ENCODE data around the gene HSPA1L.
A peak's percentile ranks its signal among the peaks of the same experiment; 100 is the strongest.

Gene HSPA1L

DNA sequence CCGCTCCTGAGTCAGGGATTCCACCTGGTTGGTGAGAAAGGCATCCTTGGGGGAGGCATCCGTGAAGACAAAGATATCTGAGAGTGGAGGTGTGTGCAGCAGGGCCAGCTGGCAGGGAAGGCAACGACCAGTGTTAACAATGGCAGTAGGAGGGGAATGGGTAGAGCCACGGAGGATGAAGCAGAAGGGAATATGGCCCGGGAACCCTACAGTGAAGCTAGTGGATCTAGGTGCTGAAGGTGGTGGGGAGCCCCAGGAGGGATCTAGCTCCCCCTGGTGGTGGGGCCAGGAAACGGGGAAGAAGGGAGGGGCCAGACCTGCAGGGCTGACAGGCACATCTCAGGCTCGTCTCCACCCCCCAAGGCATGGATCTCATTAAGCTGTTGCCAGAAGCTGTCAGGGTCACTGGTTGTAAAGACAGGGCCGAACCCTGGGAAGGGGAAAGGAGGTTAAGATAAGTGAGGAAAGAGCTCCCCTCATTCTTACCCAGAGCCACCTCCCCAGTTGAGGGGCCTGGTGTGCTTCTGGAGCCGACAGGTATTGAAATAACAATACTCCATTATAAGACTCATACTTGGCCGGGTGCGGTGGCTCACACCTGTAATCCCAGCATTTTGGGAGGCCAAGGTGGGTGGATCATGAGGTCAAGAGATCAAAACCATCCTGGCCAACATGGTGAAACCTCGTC lies 45.3 kb downstream of the HSPA1L start:
- DNase-seq (peak; percentile 82), ATAC-seq (peak; percentile 86)
- Mint-ChIP-seq H3K27ac (peak overlapping the region in 1 of 2 donors; percentile 38), H3K9me3 (no peaks in the 10 kb centered on the region), H3K27me3 (no peaks in the 10 kb centered on the region), H3K4me3 (no peak overlapping the region), H3K4me1 (peaks cover 46% of the 10 kb centered on the region)

DNA sequence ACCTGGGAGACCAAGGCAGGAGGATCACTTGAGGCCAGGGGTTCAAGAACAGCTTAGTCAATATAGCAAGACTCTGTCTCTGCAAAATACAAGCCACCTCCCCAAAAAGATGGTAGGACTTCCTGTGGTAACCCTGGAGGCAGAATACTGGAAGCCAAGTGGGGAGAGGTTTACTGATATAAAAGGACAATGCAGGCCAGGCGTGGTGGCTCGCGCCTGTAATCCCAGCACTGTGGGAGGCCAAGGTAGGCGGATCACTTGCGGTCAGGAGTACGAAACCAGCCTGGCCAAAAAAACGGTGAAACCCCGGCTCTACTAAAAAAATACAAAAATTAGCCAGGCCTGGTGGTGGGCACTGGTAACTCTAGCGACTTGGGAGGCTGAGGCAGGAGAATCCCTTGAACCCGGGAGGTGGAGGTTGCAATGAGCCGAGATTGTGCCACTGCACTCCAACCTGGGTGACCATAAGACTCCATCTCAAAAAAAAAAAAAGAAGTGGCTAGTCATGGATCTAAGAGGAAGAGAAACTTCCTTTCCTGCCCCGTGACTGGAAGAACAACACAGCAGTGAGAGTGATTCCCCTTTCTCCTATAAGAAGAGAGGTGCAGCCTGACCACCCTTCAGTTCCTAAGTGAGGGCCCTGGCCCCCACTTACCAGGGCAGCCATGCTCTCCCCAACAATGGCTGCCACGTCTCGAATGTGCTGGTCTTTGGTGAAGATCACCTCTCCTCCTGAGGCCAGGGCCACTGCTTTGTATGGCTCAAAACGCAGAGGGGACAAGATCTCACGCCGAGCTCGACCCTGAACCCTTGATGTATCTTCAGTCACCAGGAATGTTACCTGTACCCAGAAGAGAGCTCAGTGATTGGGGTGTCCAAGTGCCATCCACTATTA lies 46.5 kb downstream of the HSPA1L start:
- H3K27me3 Mint-ChIP-seq = no peaks in the 10 kb centered on the region
- H3K27ac Mint-ChIP-seq = no peak overlapping the region
- DNase-seq (no peak), ATAC-seq (no peak)
- H3K4me3 Mint-ChIP-seq = no peak overlapping the region
- no peaks in the 10 kb centered on the region for H3K9me3 Mint-ChIP-seq
- H3K4me1 Mint-ChIP-seq = peaks cover 35% of the 10 kb centered on the region

DNA sequence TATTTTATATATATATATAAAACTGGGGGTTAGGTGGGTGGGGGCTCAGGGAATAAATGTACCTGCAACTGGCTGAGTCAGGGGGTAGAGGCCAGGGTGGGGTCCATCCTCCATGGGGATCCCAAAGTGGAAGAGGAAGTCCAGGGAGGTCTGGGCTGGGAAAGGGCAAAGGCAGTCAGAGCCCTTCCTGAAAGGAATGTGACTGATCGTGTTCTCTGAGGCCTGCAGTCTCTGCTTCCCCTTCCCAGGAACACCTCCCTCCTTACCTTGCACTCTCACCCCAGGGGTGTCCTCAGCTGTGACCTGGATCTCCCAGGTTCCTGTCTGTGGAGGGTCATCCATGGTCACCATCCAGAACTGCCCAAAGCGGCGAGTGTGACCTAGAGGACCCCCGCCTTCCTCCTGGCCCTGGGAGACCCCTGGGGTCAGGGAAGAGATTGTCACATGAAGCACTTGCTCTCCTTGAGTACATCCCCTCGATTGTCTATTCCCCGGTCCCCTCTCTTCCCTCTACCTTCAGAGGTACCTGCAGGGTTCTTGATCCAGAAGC lies 47.9 kb downstream of the HSPA1L start:
- peaks cover 24% of the 10 kb centered on the region for H3K4me1 Mint-ChIP-seq
- no peaks in the 10 kb centered on the region for H3K9me3 Mint-ChIP-seq
- no peaks in the 10 kb centered on the region for H3K27me3 Mint-ChIP-seq
- H3K27ac Mint-ChIP-seq = peak overlapping the region in 1 of 2 donors; percentile 23
- no peak for ATAC-seq
- DNase-seq = no peak
- no peak overlapping the region for H3K4me3 Mint-ChIP-seq

- no peak for ATAC-seq
- H3K4me3 Mint-ChIP-seq = no peak overlapping the region
- DNase-seq = no peak
- no peaks in the 10 kb centered on the region for H3K27me3 Mint-ChIP-seq
- no peaks in the 10 kb centered on the region for H3K9me3 Mint-ChIP-seq
- peaks cover 18% of the 10 kb centered on the region for H3K4me1 Mint-ChIP-seq
- H3K27ac Mint-ChIP-seq = no peak overlapping the region
These were observed 48.9 kb downstream of the HSPA1L start for GRCh38 chr6:31765910-31766794.

- H3K9me3 Mint-ChIP-seq = no peaks in the 10 kb centered on the region
- peaks cover 23% of the 10 kb centered on the region for H3K4me1 Mint-ChIP-seq
- DNase-seq (no peak), ATAC-seq (no peak)
- H3K27ac Mint-ChIP-seq = no peak overlapping the region
- no peaks in the 10 kb centered on the region for H3K27me3 Mint-ChIP-seq
- H3K4me3 Mint-ChIP-seq = no peak overlapping the region
These were observed 49.5 kb downstream of the HSPA1L start for GRCh38 chr6:31765559-31765909.

DNA sequence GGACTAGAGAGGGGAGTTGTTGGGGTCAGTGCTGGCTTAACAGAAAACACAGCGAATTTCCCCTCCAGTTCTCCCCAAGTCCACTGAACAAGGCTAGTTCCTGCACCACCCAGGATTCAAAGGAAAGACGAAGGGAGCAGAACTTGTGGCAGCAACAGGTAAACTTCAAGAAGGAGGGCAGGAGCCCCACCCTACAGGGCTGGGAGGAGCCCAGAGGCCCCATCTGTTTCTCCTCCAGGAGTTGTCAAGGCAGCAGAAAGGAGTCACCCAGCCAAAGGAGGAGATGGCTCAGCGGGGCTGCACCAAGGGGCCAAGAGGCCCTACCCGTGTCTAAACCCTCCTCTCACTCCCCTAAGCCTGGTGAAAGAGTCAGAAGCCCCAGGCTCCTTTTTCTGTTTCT lies 50.9 kb downstream of the HSPA1L start:
- no peaks in the 10 kb centered on the region for H3K27me3 Mint-ChIP-seq
- ATAC-seq (no peak), DNase-seq (no peak)
- H3K4me1 Mint-ChIP-seq = peaks cover 15% of the 10 kb centered on the region
- no peaks in the 10 kb centered on the region for H3K9me3 Mint-ChIP-seq
- H3K27ac Mint-ChIP-seq = no peak overlapping the region
- no peak overlapping the region for H3K4me3 Mint-ChIP-seq

DNA sequence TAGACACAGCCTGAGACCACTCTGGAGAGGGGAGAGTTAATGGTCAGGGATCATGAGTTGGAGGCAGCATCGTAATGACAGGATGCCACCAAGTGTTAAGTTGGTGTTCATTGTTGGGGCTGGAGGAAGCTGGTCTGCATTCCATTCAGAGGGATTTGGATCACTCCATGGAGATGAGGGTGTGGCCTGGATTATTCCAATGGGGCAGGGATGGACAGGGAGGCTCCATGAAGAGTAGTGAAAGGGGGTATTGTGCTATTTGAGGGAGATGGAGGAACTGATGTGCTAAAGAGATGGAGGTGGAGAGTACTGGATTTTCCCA lies 51.5 kb downstream of the HSPA1L start:
- no peak for DNase-seq
- ATAC-seq = no peak
- Mint-ChIP-seq H3K9me3 (no peaks in the 10 kb centered on the region), H3K27ac (peak overlapping the region in 1 of 2 donors; percentile 3), H3K4me3 (no peak overlapping the region), H3K27me3 (no peaks in the 10 kb centered on the region), H3K4me1 (peaks cover 14% of the 10 kb centered on the region)

GRCh38 chr6:31762878-31763618 lies 52.0 kb downstream of the HSPA1L start:
- Mint-ChIP-seq H3K27ac (no peak overlapping the region), H3K4me3 (no peak overlapping the region), H3K4me1 (peaks cover 17% of the 10 kb centered on the region), H3K9me3 (no peaks in the 10 kb centered on the region), H3K27me3 (no peaks in the 10 kb centered on the region)
- DNase-seq = no peak
- no peak for ATAC-seq

DNA sequence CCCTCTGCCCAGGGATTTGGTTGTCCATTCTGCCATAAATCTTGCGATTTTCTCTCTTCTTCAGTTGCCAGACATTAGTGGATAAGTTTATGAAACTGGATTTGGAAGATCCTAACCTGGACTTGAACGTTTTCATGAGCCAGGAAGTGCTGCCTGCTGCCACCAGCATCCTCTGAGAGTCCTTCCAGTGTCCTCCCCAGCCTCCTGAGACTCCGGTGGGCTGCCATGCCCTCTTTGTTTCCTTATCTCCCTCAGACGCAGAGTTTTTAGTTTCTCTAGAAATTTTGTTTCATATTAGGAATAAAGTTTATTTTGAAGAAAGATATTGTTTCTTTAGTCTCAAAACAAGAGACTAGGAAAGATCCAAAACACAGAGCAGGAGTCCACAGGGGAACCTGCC lies 52.7 kb downstream of the HSPA1L start, which contains the start of gene SAPCD1:
SAPCD1 (plus strand) TSS at position 301 of the 400 bp plus-strand sequence. CDS start 399 bp downstream, outside the sequence.
- ATAC-seq (no peak), DNase-seq (no peak)
- H3K27me3 Mint-ChIP-seq = no peaks in the 10 kb centered on the region
- H3K9me3 Mint-ChIP-seq = no peaks in the 10 kb centered on the region
- peaks cover 19% of the 10 kb centered on the region for H3K4me1 Mint-ChIP-seq
- H3K4me3 Mint-ChIP-seq = no peak within 1 kb of the TSS
- H3K27ac Mint-ChIP-seq = peak within 1 kb of the TSS in 1 of 2 donors; percentile 85

DNA sequence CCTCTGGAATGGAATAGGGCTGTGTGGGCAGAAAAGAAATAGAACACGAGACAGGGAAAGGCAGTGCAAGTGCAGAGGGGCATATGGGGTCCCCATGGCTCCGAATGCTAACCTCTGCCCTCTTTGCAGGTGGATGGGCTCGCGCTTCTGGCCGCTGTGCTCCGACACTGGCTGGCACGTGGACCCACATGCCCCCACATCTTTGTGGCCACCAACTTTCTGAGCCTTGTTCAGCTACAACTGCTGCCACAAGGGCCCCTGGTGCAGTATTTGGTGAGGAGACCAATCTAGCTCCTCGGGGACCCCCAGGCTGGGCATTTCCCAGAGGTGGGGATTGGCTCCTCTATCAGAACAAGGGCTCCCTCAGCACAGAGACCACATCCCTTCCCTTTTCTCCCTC lies 53.7 kb downstream of the HSPA1L start:
- ATAC-seq (no peak), DNase-seq (no peak)
- no peak overlapping the region for H3K27ac Mint-ChIP-seq
- peaks cover 19% of the 10 kb centered on the region for H3K4me1 Mint-ChIP-seq
- no peaks in the 10 kb centered on the region for H3K9me3 Mint-ChIP-seq
- H3K4me3 Mint-ChIP-seq = no peak overlapping the region
- H3K27me3 Mint-ChIP-seq = no peaks in the 10 kb centered on the region

GRCh38 chr6:31760790-31761189 lies 54.3 kb downstream of the HSPA1L start:
- H3K4me1 Mint-ChIP-seq = peaks cover 19% of the 10 kb centered on the region
- no peaks in the 10 kb centered on the region for H3K27me3 Mint-ChIP-seq
- peak overlapping the region in 1 of 2 donors; percentile 19 for H3K27ac Mint-ChIP-seq
- ATAC-seq (no peak), DNase-seq (no peak)
- no peaks in the 10 kb centered on the region for H3K9me3 Mint-ChIP-seq
- H3K4me3 Mint-ChIP-seq = no peak overlapping the region

Data from stimulated activated naive CD8-positive, alpha-beta T cell treated with anti-CD3 and anti-CD28 coated beads, Interleukin-15, amount 100 ng/mL, for 72 hours (primary cell).